ENCODE measurements around the gene KLK12.
"Not testable (repeated sequence)": the region's sequence is repeated elsewhere in the genome, so short reads cannot be mapped to it uniquely, and the experiment has no call there.

The KLK12 gene

DNA sequence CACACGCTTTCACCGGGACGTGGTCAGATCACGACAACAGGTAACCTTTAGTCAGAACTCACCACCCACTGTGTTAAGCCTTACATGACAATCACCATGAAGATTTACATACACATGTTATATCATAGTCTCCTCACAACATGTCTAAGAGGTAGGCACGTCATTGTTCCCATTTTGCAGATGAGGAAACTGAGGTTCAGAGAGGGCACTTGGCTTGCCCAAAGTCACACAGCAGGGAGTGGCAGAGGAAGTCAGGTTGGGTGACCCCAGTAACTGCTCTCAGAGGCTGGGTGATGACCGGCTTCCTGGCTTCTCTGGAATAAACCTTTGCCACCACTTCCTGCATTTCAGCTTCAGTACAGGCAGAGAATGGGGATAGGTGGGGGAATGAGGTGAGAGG, 20.6 kb downstream of the KLK12 start:
- DNase-seq = no peak

DNA sequence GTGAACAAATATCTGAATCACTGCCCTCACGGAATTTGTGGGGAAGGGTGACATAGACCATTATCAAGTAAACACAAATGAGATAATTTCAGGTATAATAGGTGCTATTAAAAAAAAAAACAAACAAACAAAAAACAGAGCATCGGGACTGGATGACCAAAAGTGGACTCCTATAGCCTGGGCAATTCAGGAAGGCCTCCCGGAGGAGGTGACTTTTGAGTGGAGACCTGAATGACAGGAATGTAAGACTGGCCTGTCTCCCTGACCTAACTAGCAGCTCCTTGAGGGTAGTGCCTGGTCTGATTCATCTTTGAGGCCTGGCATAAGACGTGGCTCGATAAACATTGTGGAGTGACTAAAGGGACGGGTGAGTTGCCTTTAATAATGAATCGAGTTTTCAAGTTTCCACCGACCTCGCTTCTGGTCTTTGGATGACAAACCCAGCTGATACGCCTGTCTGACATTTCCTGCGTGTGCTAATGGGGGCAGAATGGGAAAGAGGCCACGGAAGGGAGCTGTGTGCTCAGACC, 22.1 kb downstream of the KLK12 start:
- no peak for DNase-seq

DNA sequence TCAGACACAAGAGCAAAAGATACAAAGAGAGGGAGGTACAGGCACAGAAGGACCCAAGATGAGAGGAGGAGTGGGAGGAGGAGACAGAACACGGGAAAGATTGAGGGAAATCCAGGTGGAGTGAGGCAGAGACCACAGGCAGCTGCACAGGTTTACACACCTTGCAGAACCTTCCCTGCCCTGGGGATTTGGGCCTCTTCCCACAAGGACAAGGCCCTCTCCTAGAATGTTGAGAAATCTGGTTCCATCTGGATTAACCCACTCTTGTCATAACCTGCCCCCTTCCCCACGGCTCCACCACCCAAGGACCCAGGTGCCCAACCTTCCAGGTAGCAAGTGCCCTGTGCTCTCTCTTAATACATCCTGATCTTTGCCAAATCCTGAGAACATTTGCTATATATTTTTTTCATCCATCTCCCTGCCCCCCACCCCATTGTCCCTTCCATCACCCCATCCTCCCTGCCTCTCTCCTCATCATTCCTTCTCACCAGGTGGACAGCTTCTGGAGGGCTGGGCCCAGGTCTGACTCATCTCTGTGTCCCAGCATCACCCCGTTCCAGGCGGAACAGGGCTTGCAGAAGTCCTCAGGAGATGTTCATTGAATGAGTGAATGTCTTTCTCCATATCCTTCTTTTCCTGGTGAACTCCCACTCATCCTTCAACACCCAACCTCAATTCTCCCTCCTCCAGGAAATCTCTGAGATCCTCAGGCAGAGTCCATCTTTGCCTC, 24.6 kb downstream of the KLK12 start:
- no peak for DNase-seq

GRCh38 chr19:51009061-51009891, 25.5 kb downstream of the KLK12 start:
- no peak for DNase-seq

DNA sequence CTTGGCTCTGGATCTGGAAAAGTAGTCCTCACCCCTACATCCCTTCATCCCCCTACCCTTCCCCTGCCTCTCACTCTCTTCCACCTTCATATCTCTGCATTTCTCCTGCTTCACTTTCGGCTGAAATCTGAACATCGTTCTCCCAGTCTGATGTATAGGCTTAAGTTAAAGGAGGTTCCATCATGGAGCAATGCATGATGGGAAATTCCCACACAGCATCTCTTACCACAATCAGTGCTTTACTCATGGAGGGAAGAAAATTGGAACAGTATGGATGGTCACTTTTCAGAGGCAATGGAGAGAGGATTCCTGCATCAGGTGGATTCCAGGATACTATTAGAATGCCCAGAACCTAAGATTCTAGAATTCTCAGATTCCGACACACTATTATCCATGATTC, 27.3 kb downstream of the KLK12 start:
- no peak for DNase-seq

DNA sequence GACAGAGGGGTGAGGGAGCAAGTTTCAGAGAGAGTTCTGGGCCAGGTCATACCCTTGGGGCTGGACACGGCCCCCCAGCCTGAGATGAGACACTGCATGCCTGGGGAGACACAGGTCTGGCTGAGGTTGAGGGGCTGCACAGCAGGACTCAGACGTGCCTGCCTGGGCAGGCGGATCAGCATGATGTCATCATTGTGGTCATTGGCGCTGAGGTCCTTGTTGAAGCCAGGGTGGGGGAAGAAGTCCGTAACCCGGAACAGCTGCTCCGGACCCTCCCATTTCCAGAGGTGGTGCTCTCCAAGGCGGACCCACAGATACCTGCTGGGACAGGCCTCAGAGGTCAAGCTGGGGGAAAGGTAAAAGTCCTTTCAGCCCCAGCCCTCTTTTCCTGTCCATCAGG, 28.4 kb downstream of the KLK12 start:
- DNase-seq = no peak

GRCh38 chr19:51005248-51005647, 29.6 kb downstream of the KLK12 start:
- no peak for DNase-seq

DNA sequence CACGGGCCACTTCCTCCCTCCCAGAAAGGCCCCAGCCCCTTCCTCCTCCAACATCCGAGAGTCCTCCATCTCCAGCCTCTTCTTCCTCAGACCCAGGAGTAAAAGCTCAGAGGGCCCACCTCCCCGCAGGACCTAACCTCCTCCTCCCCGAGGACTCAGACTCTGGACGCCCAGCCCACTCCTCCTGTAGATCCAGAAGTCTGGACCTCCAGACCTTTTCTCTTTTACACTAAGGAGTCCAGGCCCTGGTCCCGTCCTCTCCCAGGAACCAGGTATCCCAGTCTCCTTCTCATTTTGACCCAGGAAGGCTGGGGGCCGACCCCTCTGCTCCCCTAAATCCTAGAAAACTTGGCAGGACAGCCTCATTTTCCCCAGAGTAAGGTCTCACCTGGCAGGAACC, 31.5 kb downstream of the KLK12 start:
- no peak for DNase-seq

DNA sequence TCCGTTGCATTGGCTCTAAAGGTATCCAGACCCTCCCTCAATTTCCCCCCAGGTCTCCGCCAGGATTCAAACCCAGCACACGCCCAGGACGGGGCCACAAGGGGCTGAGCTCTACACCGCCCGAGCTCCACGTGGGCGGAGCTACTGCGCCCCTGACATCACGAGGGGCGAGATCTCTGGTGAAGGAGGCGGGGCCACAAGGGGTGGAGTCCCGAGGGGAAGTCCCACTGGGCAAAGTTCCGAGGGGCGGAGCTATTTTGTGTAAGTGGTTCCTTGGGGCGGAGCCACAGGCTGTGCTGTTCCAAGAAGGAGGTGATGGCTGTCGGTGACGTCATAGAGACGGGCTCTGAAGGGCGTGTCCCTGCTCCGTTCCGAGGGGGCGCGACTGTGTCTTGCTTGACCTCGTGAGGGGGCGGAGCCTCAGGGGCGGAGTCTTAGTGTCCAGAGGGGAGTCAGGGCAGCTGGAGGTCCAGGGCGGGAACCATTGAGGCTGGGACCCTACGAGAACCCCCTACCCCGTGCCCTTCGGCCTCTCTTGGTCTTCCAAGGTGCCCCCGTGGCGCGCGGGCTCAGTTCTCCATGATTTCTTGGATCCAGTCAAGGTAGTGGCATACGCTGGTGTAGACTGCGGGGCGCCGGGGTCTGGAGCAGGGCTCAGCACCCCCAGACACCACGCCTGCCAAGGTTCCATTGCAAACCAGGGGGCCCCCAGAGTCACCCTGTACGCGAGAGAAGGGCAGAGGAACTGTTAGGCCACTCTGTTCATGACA, 32.1 kb downstream of the KLK12 start:
- no peak for DNase-seq

- no peak for DNase-seq
These were observed 32.7 kb downstream of the KLK12 start for GRCh38 chr19:51002089-51002532.

GRCh38 chr19:51001515-51001914, 33.3 kb downstream of the KLK12 start, which contains the start of gene KLK8:
KLK8 (minus strand) TSS chr19:51001604; CDS start chr19:51001167, 437 bp downstream.
- DNase-seq = no peak

GRCh38 chr19:51000981-51001380, 33.8 kb downstream of the KLK12 start:
- no peak for DNase-seq

- DNase-seq = no peak
These were observed 34.4 kb downstream of the KLK12 start for GRCh38 chr19:51000426-51000825.

- no peak for DNase-seq
These were observed 36.1 kb downstream of the KLK12 start for GRCh38 chr19:50998686-50999085.

GRCh38 chr19:50998061-50998460, 36.7 kb downstream of the KLK12 start:
- DNase-seq = no peak

- DNase-seq = no peak
These were observed 40.7 kb downstream of the KLK12 start for GRCh38 chr19:50994129-50994528.

DNA sequence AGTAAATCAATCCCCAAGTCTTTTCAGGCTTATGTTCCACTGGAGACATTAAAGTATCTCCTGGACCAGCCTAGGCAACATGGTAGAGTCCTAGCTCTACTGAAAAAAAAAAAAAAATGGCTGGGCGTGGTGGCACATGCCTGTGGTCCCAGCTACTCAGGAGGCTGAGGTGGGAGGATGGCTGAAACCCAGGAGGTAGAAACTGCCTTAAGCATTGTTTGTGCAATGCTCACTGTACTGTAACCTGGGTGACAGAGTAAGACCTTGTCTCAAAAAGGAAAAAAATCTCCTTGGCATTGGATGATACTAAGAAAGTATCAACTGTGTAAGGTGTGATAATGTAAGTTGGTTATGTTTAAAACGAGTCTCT, 42.2 kb downstream of the KLK12 start:
- no peak for DNase-seq

DNA sequence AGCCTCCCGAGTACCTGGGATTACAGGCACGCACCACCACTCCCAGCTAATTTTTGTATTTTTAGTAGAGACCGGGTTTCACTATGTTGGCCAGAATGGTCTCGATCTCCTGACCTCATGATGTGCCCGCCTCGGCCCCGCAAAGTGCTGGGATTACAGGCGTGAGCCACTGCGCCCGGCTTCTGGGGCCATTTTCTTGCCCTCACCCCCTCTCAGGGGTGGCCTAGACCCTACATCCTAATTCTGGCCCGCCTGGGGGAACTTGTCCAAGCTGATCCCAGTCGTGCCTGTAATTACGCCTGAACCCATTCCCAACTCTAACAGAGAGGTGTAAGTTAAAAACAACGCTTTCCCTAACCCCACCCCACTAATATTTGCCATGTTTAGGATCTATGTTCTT, 50.4 kb downstream of the KLK12 start:
- not testable (repeated sequence) for DNase-seq

DNA sequence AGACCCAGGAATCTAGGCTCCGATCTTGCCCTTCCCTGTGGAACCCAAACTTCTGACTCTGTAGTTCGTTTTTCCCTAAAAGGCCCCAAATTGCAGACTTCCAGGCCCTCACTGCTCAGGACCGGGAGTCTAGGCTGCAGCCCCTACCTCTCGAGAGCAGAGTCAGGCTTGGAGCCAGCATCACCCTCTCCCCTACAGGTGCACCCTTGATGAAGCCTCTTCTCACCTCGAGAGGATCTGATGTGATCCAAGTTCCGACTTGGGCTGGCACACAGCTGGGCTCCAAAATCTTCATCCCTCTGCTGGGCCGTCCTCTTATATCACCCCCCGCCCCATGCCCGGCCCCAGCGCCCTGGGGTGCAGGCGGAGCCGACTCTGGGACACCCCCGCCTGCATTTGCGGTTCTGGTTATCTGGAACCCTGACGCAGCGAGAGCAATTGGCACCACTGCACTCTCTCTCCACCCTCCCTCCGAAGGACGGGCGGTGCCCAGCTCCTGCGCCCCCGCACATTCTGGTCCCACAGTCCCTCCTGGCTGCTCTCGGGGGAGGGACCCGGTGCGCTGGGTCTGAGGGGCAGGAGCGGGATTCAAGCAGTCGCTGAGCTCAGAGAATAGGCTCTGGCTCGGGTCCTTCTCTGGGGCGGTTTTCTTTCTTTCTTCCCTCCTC, 51.0 kb downstream of the KLK12 start, which contains the start of gene KLK7:
KLK7 (minus strand) TSS at position 293 of the 668 bp plus-strand sequence. CDS start 1,518 bp downstream, outside the sequence.
- DNase-seq = no peak

- no peak for DNase-seq
These were observed 52.6 kb downstream of the KLK12 start for GRCh38 chr19:50982186-50982585.

DNA sequence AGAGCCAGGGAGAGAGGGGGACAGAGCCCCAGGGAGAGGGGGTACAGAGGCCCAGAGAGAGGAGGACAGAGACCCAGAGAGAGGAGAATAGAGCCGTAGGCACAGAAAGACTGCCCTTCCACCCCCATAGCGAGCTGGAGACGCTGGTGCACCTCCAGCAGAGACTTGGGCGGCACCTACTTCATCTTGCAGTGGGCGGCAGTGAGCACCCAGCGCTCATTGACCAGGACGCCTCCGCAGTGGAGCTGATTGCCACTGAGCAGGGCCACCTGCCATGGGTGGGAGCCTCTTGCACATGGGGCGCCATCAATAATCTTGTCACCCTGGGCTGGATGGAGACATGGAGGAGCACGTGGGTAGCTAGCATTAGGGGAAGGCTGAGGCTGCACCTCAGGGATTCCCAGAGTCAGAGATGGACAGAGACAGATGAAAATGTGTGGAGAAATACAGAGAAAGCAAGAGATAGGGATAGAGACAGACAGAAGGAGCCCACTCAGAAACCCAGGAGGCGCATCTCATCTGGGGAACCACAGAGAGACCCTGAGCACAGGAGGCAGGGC, 53.1 kb downstream of the KLK12 start:
- DNase-seq = no peak

DNA sequence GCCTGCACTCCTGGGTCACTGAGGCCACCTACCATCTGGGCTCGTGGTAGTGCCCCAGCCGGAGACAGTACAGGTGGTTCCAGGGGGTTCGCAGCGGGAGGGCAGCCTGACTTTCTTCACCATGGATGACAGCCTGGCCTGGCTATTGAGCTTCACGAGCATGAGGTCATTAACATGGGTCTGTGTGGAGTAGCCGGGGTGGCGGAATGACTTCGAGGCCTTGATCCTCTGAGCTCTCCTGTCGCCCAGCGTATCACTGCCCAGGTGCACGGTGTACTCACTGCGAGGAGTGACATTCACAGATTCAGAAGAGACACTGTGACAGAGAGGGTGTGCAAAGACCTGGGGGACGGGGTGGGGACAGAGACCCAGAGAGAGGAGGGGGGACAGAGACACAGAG, 54.6 kb downstream of the KLK12 start:
- DNase-seq = no peak
